ENCODE data around the gene GUCA1A.

- TF ChIP-seq POLR2AphosphoS5 (IDR thresholded peaks at IDR 0.05; ENCODE audit: low read depth, low read length): no peak
- TF ChIP-seq REST (IDR thresholded peaks at IDR 0.05; ENCODE audit: insufficient read depth in 1 of 2, low read depth in 2 of 2, low read length in 2 of 2): no peak
- TF ChIP-seq TAF1 (IDR thresholded peaks at IDR 0.05; ENCODE audit: borderline replicate concordance, insufficient read depth, low read length): no peak
Measured at GRCh38 chr6:42226161-42226611, 53.0 kb downstream of the GUCA1A start.

All from PFSK-1 (cell line).